H9 (cell line): Measurements from ENCODE around the gene KCNMB2. TPM values are rescaled to one million over a fixed set of nuclear protein-coding genes. Genes with fewer than 3 reads are reported as not detected.

Experiments
- DNase-seq: peaks from one replicate; pipeline ENCODE4 v3.0.0-alpha.2; 2017
- H2AFZ ChIP-seq: one replicate; pipeline ENCODE4 v1.6.1; 2013; ENCODE audit warnings: mild to moderate bottlenecking, low read length, control low read depth, moderate library complexity
- H2AK5ac ChIP-seq: 2 replicates; pipeline ENCODE4 v1.6.1; 2013; ENCODE audit warnings: low read length, control low read depth, mixed read lengths; ENCODE audit not compliant: insufficient read length
- H2BK120ac ChIP-seq: one replicate; pipeline ENCODE4 v1.6.1; 2013; ENCODE audit warnings: low read depth, mild to moderate bottlenecking, low read length, control low read depth, inconsistent platforms; ENCODE audit not compliant: poor library complexity, severe bottlenecking
- H2BK12ac ChIP-seq: 2 replicates; pipeline ENCODE4 v1.6.1; 2013; ENCODE audit warnings: low read length, control low read depth, mixed read lengths, low read depth; ENCODE audit not compliant: insufficient read length
- H2BK15ac ChIP-seq: 2 replicates; pipeline ENCODE4 v1.6.1; 2013; ENCODE audit warnings: low read depth, low read length, control low read depth
- H2BK20ac ChIP-seq: one replicate; pipeline ENCODE4 v1.6.1; 2013; ENCODE audit warnings: low read depth, mild to moderate bottlenecking, low read length, control low read depth, inconsistent platforms; ENCODE audit not compliant: poor library complexity, severe bottlenecking
- H2BK5ac ChIP-seq: 2 replicates; pipeline ENCODE4 v1.6.1; 2013; ENCODE audit warnings: low read length, control low read depth, mixed read lengths; ENCODE audit not compliant: insufficient read length
- H3K14ac ChIP-seq: 2 replicates; pipeline ENCODE4 v1.6.1; 2013; ENCODE audit warnings: low read length, control low read depth; ENCODE audit not compliant: insufficient read depth
- H3K18ac ChIP-seq: 2 replicates; pipeline ENCODE4 v1.6.1; 2013; ENCODE audit warnings: low read depth, mild to moderate bottlenecking, mixed read lengths, low read length, control low read depth; ENCODE audit not compliant: insufficient read length
- H3K23ac ChIP-seq: 2 replicates; pipeline ENCODE4 v1.6.1; 2013; ENCODE audit warnings: low read length, control low read depth, mixed read lengths, low read depth; ENCODE audit not compliant: insufficient read length
- H3K23me2 ChIP-seq: 2 replicates; pipeline ENCODE4 v1.6.1; 2013; ENCODE audit warnings: low read depth, mild to moderate bottlenecking, mixed read lengths, low read length, control low read depth; ENCODE audit not compliant: insufficient read length, poor library complexity, severe bottlenecking
- H3K27ac ChIP-seq: 2 replicates; pipeline ENCODE4 v1.5.1; 2013; ENCODE audit warnings: low read length, control low read depth, mixed read lengths, low read depth; ENCODE audit not compliant: insufficient read length
- H3K27me3 ChIP-seq: 2 replicates; pipeline ENCODE4 v1.6.1; 2013; ENCODE audit warnings: low read length, control low read depth, inconsistent platforms; ENCODE audit not compliant: insufficient read depth
- H3K4ac ChIP-seq: 2 replicates; pipeline ENCODE4 v1.6.1; 2013; ENCODE audit warnings: low read depth, mild to moderate bottlenecking, control low read depth, inconsistent platforms, low read length, moderate library complexity
- H3K4me1 ChIP-seq: 2 replicates; pipeline ENCODE4 v1.6.1; 2013; ENCODE audit warnings: low read length, control low read depth, inconsistent platforms; ENCODE audit not compliant: insufficient read depth
- H3K4me2 ChIP-seq: 2 replicates; pipeline ENCODE4 v1.6.1; 2013; ENCODE audit warnings: low read length, control low read depth, mixed read lengths; ENCODE audit not compliant: insufficient read length, insufficient read depth
- H3K56ac ChIP-seq: 2 replicates; pipeline ENCODE4 v1.6.1; 2013; ENCODE audit warnings: low read depth, mild to moderate bottlenecking, mixed read lengths, low read length, control low read depth; ENCODE audit not compliant: insufficient read length
- H3K79me1 ChIP-seq: 2 replicates; pipeline ENCODE4 v1.6.1; 2013; ENCODE audit warnings: low read depth, mild to moderate bottlenecking, moderate library complexity, low read length, control low read depth, inconsistent platforms; ENCODE audit not compliant: insufficient read depth, poor library complexity, severe bottlenecking
- H3K79me2 ChIP-seq: 2 replicates; pipeline ENCODE4 v1.6.1; 2013; ENCODE audit warnings: low read length, control low read depth, inconsistent platforms; ENCODE audit not compliant: insufficient read depth
- H3K9ac ChIP-seq: 2 replicates; pipeline ENCODE4 v1.6.1; 2013; ENCODE audit warnings: low read length, control low read depth, mixed read lengths; ENCODE audit not compliant: insufficient read length; ENCODE audit errors: extremely low read depth
- H3K9me3 ChIP-seq: one replicate; pipeline ENCODE4 v1.6.1; 2013; ENCODE audit warnings: low read depth, low read length, inconsistent platforms; ENCODE audit not compliant: control insufficient read depth
- H3T11ph ChIP-seq: one replicate; pipeline ENCODE4 v1.6.1; 2013; ENCODE audit warnings: mild to moderate bottlenecking, low read length, control low read depth, inconsistent platforms
- H4K20me1 ChIP-seq: one replicate; pipeline ENCODE4 v1.6.1; 2013; ENCODE audit not compliant: control insufficient read depth, insufficient read length, insufficient read depth
- H4K5ac ChIP-seq: 2 replicates; pipeline ENCODE4 v1.6.1; 2013; ENCODE audit warnings: low read depth, mild to moderate bottlenecking, mixed read lengths, low read length, control low read depth; ENCODE audit not compliant: insufficient read length
- H4K8ac ChIP-seq: replicated peaks from 2 replicates; pipeline ENCODE4 v1.6.1; 2013; ENCODE audit warnings: low read length, control low read depth, mixed read lengths, low read depth; ENCODE audit not compliant: insufficient read length
- H4K91ac ChIP-seq: 2 replicates; pipeline ENCODE4 v1.6.1; 2013; ENCODE audit warnings: low read depth, mild to moderate bottlenecking, moderate library complexity, mixed read lengths, low read length, control low read depth; ENCODE audit not compliant: insufficient read length
- H3K27ac Mint-ChIP-seq, 3 experiments: 2 replicates in 2 of 3; 3 replicates in 1 of 3; pipeline ENCODE4 v1.8.0; 2020 to 2021; ENCODE audit warnings: mixed read lengths in 3 of 3, mild to moderate bottlenecking in 1 of 3, moderate library complexity in 1 of 3
- H3K27me3 Mint-ChIP-seq: 2 replicates; pipeline ENCODE4 v1.8.0; 2021; ENCODE audit warnings: low read depth, mild to moderate bottlenecking, moderate library complexity, mixed read lengths
- H3K36me3 Mint-ChIP-seq, 3 experiments: 2 replicates in 2 of 3; 3 replicates in 1 of 3; pipeline ENCODE4 v1.8.0; 2020 to 2021; ENCODE audit warnings: low read depth in 3 of 3, mixed read lengths in 3 of 3; ENCODE audit not compliant: insufficient read depth in 1 of 3
- H3K4me1 Mint-ChIP-seq, 2 experiments: 2 replicates each; pipeline ENCODE4 v1.8.0; 2020; ENCODE audit warnings: mixed read lengths in 2 of 2
- H3K4me3 Mint-ChIP-seq, 2 experiments: 2 replicates in 1 of 2; 3 replicates in 1 of 2; pipeline ENCODE4 v1.8.0; 2020 to 2021; ENCODE audit warnings: mild to moderate bottlenecking in 2 of 2, mixed read lengths in 2 of 2, moderate library complexity in 1 of 2
- H3K9me3 Mint-ChIP-seq, 2 experiments: 2 replicates in 1 of 2; 3 replicates in 1 of 2; pipeline ENCODE4 v1.8.0; 2020; ENCODE audit warnings: mild to moderate bottlenecking in 2 of 2, mixed read lengths in 2 of 2, moderate library complexity in 1 of 2
- CTCF ChIP-seq: fragments of 200-600 bp; sonication (generic); conservative IDR thresholded peaks from 3 replicates; pipeline ENCODE4 v1.8.0; 2021; ENCODE audit warnings: antibody characterized with exemption, mild to moderate bottlenecking
- WGBS: extraction: QIAGEN DNeasy Blood & Tissue Kit; methylation state at CpG from one replicate; pipeline ENCODE4 v1.1.7; 2013; ENCODE audit warnings: missing lambda C conversion rate, low lambda C conversion rate, mixed read lengths; ENCODE audit not compliant: insufficient read length; ENCODE audit errors: extremely low coverage; 5-methylcytosine and 5-hydroxymethylcytosine counted together
- total RNA-seq: library from RNA; stranded (reverse); gene quantifications from 2 replicates; pipeline ENCODE4 v1.2.1, GENCODE V29; 2021

KCNMB2 gene
- total RNA-seq, 1 experiment from 2014 or later, result not detected

- Histone ChIP-seq H4K91ac (no peak overlapping the region), H4K20me1 (no peaks in the 10 kb centered on the region), H3K27me3 (no peaks in the 10 kb centered on the region), H3K9me3 (no peaks in the 10 kb centered on the region), H2BK120ac (no peak overlapping the region), H2BK12ac (no peak overlapping the region), H3K18ac (no peak overlapping the region), H2BK15ac (no peak overlapping the region), H2BK5ac (no peak overlapping the region), H3T11ph (no peak overlapping the region), H3K23ac (no peak overlapping the region), H2AFZ (no peak overlapping the region), H3K56ac (no peak overlapping the region), H3K4me2 (no peak overlapping the region), H4K8ac (no peak overlapping the region), H3K4ac (no peak overlapping the region), H3K4me1 (no peaks in the 10 kb centered on the region; the same call in 1 of the 2 replicates), H2AK5ac (no peak overlapping the region), H3K79me1 (no peaks in the 10 kb centered on the region), H4K5ac (no peak overlapping the region), H3K27ac (no peak overlapping the region), H3K14ac (no peak overlapping the region), H3K23me2 (no peaks in the 10 kb centered on the region), H3K79me2 (no peaks in the 10 kb centered on the region), H2BK20ac (no peak overlapping the region), H3K9ac (no peak overlapping the region)
- peaks cover 4 to 5% of the 10 kb centered on the region in 2 experiments; a peak in 2 of 4 replicates for H3K4me1 Mint-ChIP-seq
- H3K27ac Mint-ChIP-seq, result no peak overlapping the region
- peaks cover 2 to 12% (median 5%) of the 10 kb centered on the region in 3 experiments; a peak in 5 of 7 replicates for H3K36me3 Mint-ChIP-seq
- H3K4me3 Mint-ChIP-seq, result no peak overlapping the region
- DNase-seq, result no peak
- TF ChIP-seq CTCF, result no peak
- no peaks in the 10 kb centered on the region for H3K27me3 Mint-ChIP-seq
- H3K9me3 Mint-ChIP-seq, result peaks cover 3 to 4% of the 10 kb centered on the region in 2 experiments; a peak in 2 of 5 replicates
- no CpG with 5 or more reads among the region's 2 CpGs for WGBS
Measured at GRCh38 chr3:178856804-178857203, 320.6 kb downstream of the KCNMB2 start.
